SU-DHL-6 (cell line): ENCODE data around the gene SRSF5.

Experiments
- H2AFZ ChIP-seq: fragments of 200-600 bp; sonication (generic); 2 replicates; pipeline ENCODE4 v1.6.1; 2014; ENCODE audit warnings: low read depth, mild to moderate bottlenecking, moderate library complexity, mixed read lengths, antibody characterized with exemption, low read length; ENCODE audit not compliant: severe bottlenecking
- H3F3A ChIP-seq: fragments of 200-600 bp; shearing (Covaris generic); 2 replicates; pipeline ENCODE4 v1.6.0; 2016; ENCODE audit warnings: antibody characterized with exemption, mild to moderate bottlenecking; ENCODE audit not compliant: insufficient read depth
- H3K27ac ChIP-seq: fragments of 200-600 bp; sonication (generic); 2 replicates; pipeline ENCODE4 v1.5.1; 2016; ENCODE audit warnings: low read depth, mild to moderate bottlenecking, low read length, moderate library complexity, mixed read lengths
- H3K27me3 ChIP-seq: fragments of 200-600 bp; sonication (generic), shearing (Covaris generic); 2 replicates; pipeline ENCODE4 v1.6.0; 2014; ENCODE audit warnings: mild to moderate bottlenecking, low read length
- H3K36me3 ChIP-seq: fragments of 200-600 bp; sonication (generic); 2 replicates; pipeline ENCODE4 v1.6.1; 2014; ENCODE audit warnings: mild to moderate bottlenecking, low read length, mixed read lengths
- H3K4me2 ChIP-seq: fragments of 300-600, 200-600 bp; shearing (Covaris generic), sonication (generic); 2 replicates; pipeline ENCODE4 v1.6.0; 2014; ENCODE audit warnings: low read length, low read depth, mild to moderate bottlenecking; ENCODE audit not compliant: poor library complexity, severe bottlenecking
- H3K4me3 ChIP-seq: fragments of 200-600 bp; sonication (generic); 2 replicates; pipeline ENCODE4 v1.5.1; 2014; ENCODE audit warnings: antibody characterized with exemption, low read length, mild to moderate bottlenecking, mixed read lengths; ENCODE audit not compliant: insufficient read depth, poor library complexity, severe bottlenecking
- H3K79me2 ChIP-seq: fragments of 200-600 bp; sonication (generic); 2 replicates; pipeline ENCODE4 v1.6.1; 2014; ENCODE audit warnings: mild to moderate bottlenecking, low read length, moderate library complexity; ENCODE audit not compliant: insufficient read depth
- H3K9ac ChIP-seq: fragments of 200-600 bp; sonication (generic); 2 replicates; pipeline ENCODE4 v1.7.0; 2014; ENCODE audit warnings: mild to moderate bottlenecking, low read length
- H3K9me2 ChIP-seq: fragments of 200-600 bp; sonication (generic); replicated peaks from 2 replicates; pipeline ENCODE4 v1.6.1; 2014; ENCODE audit warnings: low read length; ENCODE audit not compliant: insufficient read depth
- H3K9me3 ChIP-seq: fragments of 200-600 bp; sonication (generic); 2 replicates; pipeline ENCODE4 v1.6.1; 2014; ENCODE audit warnings: low read length, mixed read lengths; ENCODE audit not compliant: insufficient read depth
- H4K20me1 ChIP-seq: fragments of 200-600 bp; sonication (generic); 2 replicates; pipeline ENCODE4 v1.6.1; 2014; ENCODE audit warnings: low read depth, mild to moderate bottlenecking, antibody characterized with exemption, low read length, moderate library complexity, mixed read lengths
- EZH2phosphoT487 ChIP-seq: fragments of 200-600 bp; sonication (generic), shearing (Covaris generic); conservative IDR thresholded peaks from 2 replicates; pipeline ENCODE4 v1.6.1; 2018; ENCODE audit warnings: mild to moderate bottlenecking, antibody characterized with exemption, low read length, moderate library complexity, mixed read lengths
- TF ChIP-seq, protein P1 (sequence below): fragments of 200-600 bp; sonication (generic); IDR thresholded peaks from one replicate; pipeline ENCODE4 v1.5.1; 2017; ENCODE audit warnings: antibody characterized with exemption, mild to moderate bottlenecking, low read length, moderate library complexity; ENCODE audit not compliant: insufficient read depth, poor library complexity, severe bottlenecking

Gene SRSF5

DNA sequence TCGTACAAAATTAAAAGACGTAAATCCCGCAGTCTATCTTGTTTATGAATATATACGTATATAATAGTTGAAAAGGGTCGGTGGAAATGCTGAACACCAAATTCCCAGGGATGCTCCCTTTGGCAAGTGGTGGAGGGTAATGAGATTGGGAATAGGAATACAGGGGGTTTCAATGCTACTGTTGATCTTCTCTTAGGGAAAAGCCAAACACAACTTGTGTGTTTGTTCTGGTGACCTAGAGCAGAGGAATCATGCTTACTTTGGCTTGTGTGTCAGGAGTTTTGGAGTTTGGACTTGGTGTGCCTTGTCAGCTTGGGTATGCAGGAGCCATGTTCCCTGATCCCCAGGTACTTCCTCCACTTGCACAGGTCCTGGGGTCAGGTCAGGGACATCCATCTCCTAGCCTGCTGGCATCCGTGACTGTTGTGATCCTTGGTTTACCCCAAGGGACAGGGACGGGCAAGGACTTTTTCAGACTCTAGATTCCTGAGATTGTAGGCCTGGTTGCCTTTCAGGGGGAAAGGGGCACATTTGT is 26.0 kb downstream of the SRSF5 start:
- H3K79me2 ChIP-seq = no peaks in the 10 kb centered on the region
- H3K9me3 ChIP-seq = no peaks in the 10 kb centered on the region
- no peaks in the 10 kb centered on the region for H3K9me2 ChIP-seq
- no peak overlapping the region for H3K4me2 ChIP-seq
- H4K20me1 ChIP-seq = peaks cover 4% of the 10 kb centered on the region; the same call in 1 of the 2 replicates
- H3K27me3 ChIP-seq = no peaks in the 10 kb centered on the region
- no peaks in the 10 kb centered on the region for H3K36me3 ChIP-seq
- H3K4me3 ChIP-seq = no peak overlapping the region
- H3F3A ChIP-seq = peaks cover 3% of the 10 kb centered on the region; the same call in 1 of the 2 replicates
- H2AFZ ChIP-seq = no peak overlapping the region
- no peak overlapping the region for H3K9ac ChIP-seq
- TF ChIP-seq, protein P1, sequence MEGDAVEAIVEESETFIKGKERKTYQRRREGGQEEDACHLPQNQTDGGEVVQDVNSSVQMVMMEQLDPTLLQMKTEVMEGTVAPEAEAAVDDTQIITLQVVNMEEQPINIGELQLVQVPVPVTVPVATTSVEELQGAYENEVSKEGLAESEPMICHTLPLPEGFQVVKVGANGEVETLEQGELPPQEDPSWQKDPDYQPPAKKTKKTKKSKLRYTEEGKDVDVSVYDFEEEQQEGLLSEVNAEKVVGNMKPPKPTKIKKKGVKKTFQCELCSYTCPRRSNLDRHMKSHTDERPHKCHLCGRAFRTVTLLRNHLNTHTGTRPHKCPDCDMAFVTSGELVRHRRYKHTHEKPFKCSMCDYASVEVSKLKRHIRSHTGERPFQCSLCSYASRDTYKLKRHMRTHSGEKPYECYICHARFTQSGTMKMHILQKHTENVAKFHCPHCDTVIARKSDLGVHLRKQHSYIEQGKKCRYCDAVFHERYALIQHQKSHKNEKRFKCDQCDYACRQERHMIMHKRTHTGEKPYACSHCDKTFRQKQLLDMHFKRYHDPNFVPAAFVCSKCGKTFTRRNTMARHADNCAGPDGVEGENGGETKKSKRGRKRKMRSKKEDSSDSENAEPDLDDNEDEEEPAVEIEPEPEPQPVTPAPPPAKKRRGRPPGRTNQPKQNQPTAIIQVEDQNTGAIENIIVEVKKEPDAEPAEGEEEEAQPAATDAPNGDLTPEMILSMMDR = no peak
- no peak for TF ChIP-seq EZH2phosphoT487
- H3K27ac ChIP-seq = no peak overlapping the region

DNA sequence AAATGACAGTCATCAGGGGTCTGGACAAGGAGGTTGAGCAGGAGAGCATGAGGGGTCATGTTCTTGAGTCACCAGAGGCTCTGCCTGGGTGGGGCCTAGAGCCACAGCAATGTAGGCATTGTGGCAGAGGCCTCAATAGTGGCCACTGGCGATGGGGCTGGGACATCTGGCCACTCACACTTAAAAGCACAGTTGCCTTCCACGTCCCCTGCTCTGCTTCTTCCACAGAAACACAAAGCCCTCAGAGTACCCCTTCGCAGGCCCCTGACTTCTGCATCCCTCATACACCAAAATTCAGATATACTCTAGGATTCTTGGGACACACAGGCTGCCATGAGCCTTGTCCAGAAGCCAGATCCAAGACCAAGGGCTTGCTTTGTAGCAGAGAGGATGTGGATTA is 27.8 kb downstream of the SRSF5 start:
- no peaks in the 10 kb centered on the region for H3K36me3 ChIP-seq
- no peak for TF ChIP-seq EZH2phosphoT487
- TF ChIP-seq, protein P1 = no peak
- no peak overlapping the region for H3K4me2 ChIP-seq
- no peaks in the 10 kb centered on the region for H3K9me3 ChIP-seq
- no peaks in the 10 kb centered on the region for H3K9me2 ChIP-seq
- peaks cover 3% of the 10 kb centered on the region; the same call in 1 of the 2 replicates for H3F3A ChIP-seq
- H2AFZ ChIP-seq = no peak overlapping the region
- no peaks in the 10 kb centered on the region for H3K27me3 ChIP-seq
- no peak overlapping the region for H3K4me3 ChIP-seq
- H3K79me2 ChIP-seq = no peaks in the 10 kb centered on the region
- H3K27ac ChIP-seq = no peak overlapping the region
- no peak overlapping the region for H3K9ac ChIP-seq
- peaks cover 3% of the 10 kb centered on the region; the same call in 1 of the 2 replicates for H4K20me1 ChIP-seq

DNA sequence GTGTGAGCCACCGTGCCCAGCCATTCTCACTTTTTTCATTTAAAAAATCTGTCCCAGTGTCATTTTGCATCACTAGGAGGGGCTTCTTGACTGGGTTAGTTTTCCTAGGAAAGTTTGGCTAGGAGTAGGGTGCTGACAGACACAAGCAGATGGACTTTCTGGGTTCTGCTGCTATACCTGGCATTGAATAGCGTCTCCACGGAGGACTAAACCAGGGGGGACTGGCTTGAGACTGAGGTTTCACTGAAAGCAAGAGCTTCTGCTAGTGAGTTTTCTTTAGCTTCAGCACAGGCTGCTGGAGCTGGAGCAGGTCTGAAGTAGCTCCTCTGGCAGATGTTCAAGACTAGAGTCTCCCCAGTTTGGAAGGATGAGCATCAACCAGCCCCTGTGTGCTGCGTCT is 28.7 kb downstream of the SRSF5 start:
- Histone ChIP-seq H2AFZ (no peak overlapping the region), H3K36me3 (no peaks in the 10 kb centered on the region), H3K27me3 (no peaks in the 10 kb centered on the region), H3K4me2 (no peak overlapping the region), H3K9me2 (no peaks in the 10 kb centered on the region), H3K27ac (no peak overlapping the region), H3F3A (0 out of 2 replicates have a peak, but pooled peaks cover under 1% of the 10 kb centered on the region), H3K9me3 (no peaks in the 10 kb centered on the region), H3K79me2 (no peaks in the 10 kb centered on the region), H3K4me3 (no peak overlapping the region), H3K9ac (no peak overlapping the region), H4K20me1 (no peaks in the 10 kb centered on the region)
- no peak for TF ChIP-seq EZH2phosphoT487
- TF ChIP-seq, protein P1 = no peak
